ENCODE data around the gene ARHGEF3. TPM values are rescaled to one million over a fixed set of nuclear protein-coding genes. Genes with fewer than 3 reads are reported as not detected.
A peak's percentile ranks its signal among the peaks of the same experiment; 100 is the strongest.

The ARHGEF3 gene
- total and polyA plus RNA-seq, 2 donors (not counting 3 experiments of a cell fraction or from before 2014, with no cell fraction given): 6.7 to 16.3 TPM

GRCh38 chr3:56784448-56785001 is 17.2 kb downstream of the ARHGEF3 start:
- Histone ChIP-seq H3K36me3 (ENCODE audit: control insufficient read depth in 2 of 2, extremely low read depth in 1 of 2, insufficient read depth in 2 of 2, low read length in 2 of 2) (no peaks in the 10 kb centered on the region), H3K27ac (ENCODE audit: insufficient read depth, low read depth, low read length) (peak overlapping the region; percentile 59), H3K4me1 (ENCODE audit: control insufficient read depth, extremely low read depth, insufficient read depth, low read length) (peaks cover 21% of the 10 kb centered on the region), H3K4me3 (replicated peaks in 1 of 3; ENCODE audit: insufficient read depth in 1 of 3, low read depth in 1 of 3, low read length in 3 of 3) (no peak overlapping the region), H3K9ac (replicated peaks; ENCODE audit: extremely low read depth, insufficient read depth, low read length) (no peak overlapping the region), H3K79me2 (ENCODE audit: control insufficient read depth, insufficient read depth, low read length) (no peaks in the 10 kb centered on the region), H3K9me3 (replicated peaks; ENCODE audit: control insufficient read depth, insufficient read depth, low read length) (no peaks in the 10 kb centered on the region), H3K9me1 (replicated peaks; ENCODE audit: control insufficient read depth, extremely low read depth, insufficient read depth, low read length) (no peaks in the 10 kb centered on the region), H2AFZ (ENCODE audit: low read depth, low read length) (peak overlapping the region; percentile 52), H3K4me2 (ENCODE audit: insufficient read depth, low read length) (no peak overlapping the region), H3K27me3 (ENCODE audit: control insufficient read depth in 2 of 2, insufficient read depth in 2 of 2, low read length in 2 of 2) (no peaks in the 10 kb centered on the region), H4K20me1 (replicated peaks; ENCODE audit: control insufficient read depth, extremely low read depth, insufficient read depth, low read length) (no peaks in the 10 kb centered on the region)
- dilution Hi-C loops (cut with MboI; ENCODE audit: extremely low pct_ligation_motif_present, low sequenced_read_pairs): no loop called here
- ChIA-PET CTCF (interaction anchor here (0.7 to 4.6 kb wide), 3 partner anchors 15 to 204 kb away, joined by 4 to 50 read pairs (median 4); partner anchors contain the start of gene ARHGEF3), POLR2A (no interaction called here)
- BruUV-seq (replicated peaks): no TSS peak
- intact Hi-C loops (cut with micrococcal nuclease): no loop called here
- DNase-seq (ENCODE audit: low read depth, low spot score) (no peak), FAIRE-seq (no peak)
- TF ChIP-seq JUN (IDR thresholded peaks at IDR 0.05; ENCODE audit: borderline replicate concordance, insufficient read depth, insufficient read length, low read depth): no peak
- no peak for TF ChIP-seq EZH2 (IDR thresholded peaks at IDR 0.05; ENCODE audit: borderline replicate concordance, low read depth, low read length, severe bottlenecking)
- no peak for TF ChIP-seq FOS (IDR thresholded peaks at IDR 0.05; ENCODE audit: borderline replicate concordance, insufficient read depth, low read length)
- TF ChIP-seq MAX (IDR thresholded peaks at IDR 0.05; ENCODE audit: insufficient read depth, insufficient read length): no peak
- TF ChIP-seq MYC (IDR thresholded peaks at IDR 0.05; ENCODE audit: low read depth, low read length): no peak
- no peak for TF ChIP-seq CTCF (IDR thresholded peaks at IDR 0.05; ENCODE audit: extremely low read depth in 1 of 2, insufficient read depth in 1 of 2, low read depth in 1 of 2, low read length in 2 of 2)
- no peak for TF ChIP-seq POLR2A (IDR thresholded peaks at IDR 0.05; ENCODE audit: low read depth, low read length)
- no peak for TF ChIP-seq POLR2AphosphoS5 (IDR thresholded peaks at IDR 0.05; ENCODE audit: insufficient read depth, low read depth, low read length)

Measured in endothelial cell of umbilical vein (primary cell).